WTC11 (cell line): ENCODE data around the gene TRAPPC13. TPM values are rescaled to one million over a fixed set of nuclear protein-coding genes. Genes with fewer than 3 reads are reported as not detected.

ENCODE experiments used
- ATAC-seq: fragments of 200-7000 bp; cut with Tn5 transposase; 2 replicates; pipeline ENCODE4 v1.10.0; 2021; ENCODE audit warnings: mild to moderate bottlenecking, moderate library complexity
- CTCF ChIA-PET: fragments of 300-600 bp; sonication (Branson Sonifier 250); formaldehyde crosslinking; loops from one replicate; lab custom pipeline; 2021; ENCODE audit warnings: antibody characterized with exemption; lab: Charles Lee
- POLR2A ChIA-PET: fragments of 350-600 bp; sonication (Branson Sonifier 250); formaldehyde crosslinking; loops from one replicate; lab custom pipeline; 2021; ENCODE audit warnings: antibody characterized with exemption; lab: Charles Lee
- DNase-seq: peaks from one replicate; pipeline ENCODE4 v3.0.0; 2021; ENCODE audit warnings: low spot score
- H3K27ac Mint-ChIP-seq: 2 replicates; pipeline ENCODE4 v1.8.0; 2021; ENCODE audit warnings: mixed read lengths
- H3K27me3 Mint-ChIP-seq: 2 replicates; pipeline ENCODE4 v1.8.0; 2021; ENCODE audit warnings: low read depth, mild to moderate bottlenecking, moderate library complexity, mixed read lengths
- H3K36me3 Mint-ChIP-seq: 2 replicates; pipeline ENCODE4 v1.8.0; 2021; ENCODE audit warnings: mixed read lengths
- H3K4me1 Mint-ChIP-seq: 2 replicates; pipeline ENCODE4 v1.8.0; 2022; ENCODE audit warnings: mixed read lengths
- H3K4me3 Mint-ChIP-seq: 2 replicates; pipeline ENCODE4 v1.8.0; 2021; ENCODE audit warnings: mild to moderate bottlenecking, moderate library complexity, mixed read lengths
- H3K9me3 Mint-ChIP-seq: 2 replicates; pipeline ENCODE4 v1.8.0; 2021; ENCODE audit warnings: mixed read lengths
- CTCF ChIP-seq: fragments of 200-600 bp; IDR thresholded peaks from 2 replicates; pipeline ENCODE4 v1.8.0; 2022; ENCODE audit warnings: antibody characterized with exemption
- FOXJ3 ChIP-seq: sonication (generic); formaldehyde crosslinking; IDR thresholded peaks from 2 replicates; pipeline ENCODE4 v1.9.0; 2021; ENCODE audit warnings: missing genetic modification reagents, mild to moderate bottlenecking, borderline replicate concordance
- FOXP4 ChIP-seq: sonication (generic); formaldehyde crosslinking; IDR thresholded peaks from 2 replicates; pipeline ENCODE4 v1.8.0; 2022; ENCODE audit warnings: mild to moderate bottlenecking, missing genetic modification reagents
- IRF1 ChIP-seq: sonication (generic); formaldehyde crosslinking; IDR thresholded peaks from 2 replicates; pipeline ENCODE4 v1.8.0; 2023; ENCODE audit warnings: missing genetic modification reagents
- MYBL2 ChIP-seq: sonication (generic); formaldehyde crosslinking; IDR thresholded peaks from 2 replicates; pipeline ENCODE4 v1.8.1; 2023; ENCODE audit warnings: mild to moderate bottlenecking, moderate library complexity, missing genetic modification reagents
- NFATC4 ChIP-seq: fragments of 250-450 bp; sonication (Bioruptor Pico); IDR thresholded peaks from 2 replicates; pipeline ENCODE4 v1.9.0; 2021; ENCODE audit warnings: mild to moderate bottlenecking
- NR2C2 ChIP-seq: sonication (generic); formaldehyde crosslinking; IDR thresholded peaks from 2 replicates; pipeline ENCODE4 v1.8.0; 2022; ENCODE audit warnings: mild to moderate bottlenecking, missing genetic modification reagents
- TEAD4 ChIP-seq: sonication (generic); formaldehyde crosslinking; IDR thresholded peaks from 2 replicates; pipeline ENCODE4 v1.8.0; 2022; ENCODE audit warnings: mild to moderate bottlenecking, missing genetic modification reagents
- ZBTB21 ChIP-seq: sonication (generic); formaldehyde crosslinking; IDR thresholded peaks from 2 replicates; pipeline ENCODE4 v1.8.1; 2023; ENCODE audit warnings: mild to moderate bottlenecking, missing genetic modification reagents, borderline replicate concordance
- ZNF138 ChIP-seq: sonication (generic); formaldehyde crosslinking; conservative IDR thresholded peaks from 2 replicates; pipeline ENCODE4 v1.8.1; 2022; ENCODE audit warnings: mild to moderate bottlenecking, moderate library complexity, missing genetic modification reagents
- ZNF532 ChIP-seq: fragments of 250-450 bp; sonication (Bioruptor Pico); IDR thresholded peaks from 2 replicates; pipeline ENCODE4 v1.9.0; 2021; ENCODE audit warnings: mild to moderate bottlenecking, borderline replicate concordance
- total RNA-seq: library from RNA; stranded (reverse); gene quantifications from 3 replicates; pipeline ENCODE4 v1.2.3, GENCODE V29; 2021
- TF ChIP-seq, protein P1 (sequence below): sonication (generic); formaldehyde crosslinking; IDR thresholded peaks from 2 replicates; pipeline ENCODE4 v1.8.1; 2023; ENCODE audit warnings: mild to moderate bottlenecking, moderate library complexity, missing genetic modification reagents
- TF ChIP-seq, protein P2 (sequence below): sonication (generic); formaldehyde crosslinking; conservative IDR thresholded peaks from 2 replicates; pipeline ENCODE4 v1.8.1; 2022; ENCODE audit warnings: mild to moderate bottlenecking, missing genetic modification reagents
- TF ChIP-seq, protein P3 (sequence below): sonication (generic); formaldehyde crosslinking; IDR thresholded peaks from 2 replicates; pipeline ENCODE4 v1.8.1; 2023; ENCODE audit warnings: mild to moderate bottlenecking, missing genetic modification reagents, moderate library complexity

Gene TRAPPC13
- total RNA-seq, 1 experiment from 2014 or later: 18.8 TPM

DNA sequence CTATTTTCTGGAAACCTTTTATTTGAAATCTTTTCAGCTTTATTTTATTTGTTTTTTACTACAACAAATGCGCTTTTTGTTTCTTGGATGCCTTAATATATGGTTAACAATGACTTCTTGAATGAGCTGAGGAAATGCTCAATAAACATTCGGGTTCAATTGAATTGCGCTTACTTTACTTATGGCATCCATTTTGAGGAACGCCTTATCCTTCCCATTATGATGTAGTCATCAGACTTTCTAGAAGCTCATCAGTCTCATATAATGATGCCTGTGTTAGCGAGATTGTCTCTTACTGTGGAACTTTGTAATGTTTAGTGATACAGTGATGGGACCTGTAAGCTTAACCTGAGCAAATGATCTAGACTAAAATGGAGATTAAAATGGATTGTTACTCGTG, 916 bp downstream of the TRAPPC13 start:
- DNase-seq (no peak), ATAC-seq (no peak)
- peak overlapping the region; percentile 99 for H3K4me3 Mint-ChIP-seq
- peaks cover 11% of the 10 kb centered on the region; the same call in 1 of the 2 replicates for H3K36me3 Mint-ChIP-seq
- H3K4me1 Mint-ChIP-seq: peaks cover 14% of the 10 kb centered on the region
- no peaks in the 10 kb centered on the region for H3K27me3 Mint-ChIP-seq
- POLR2A ChIA-PET: interaction anchor here (1.5 kb wide), 1 partner anchor 63 kb away, joined by 6 read pairs; the partner anchor contains the start of genes CENPK and PPWD1
- TF ChIP-seq CTCF: no peak
- TF ChIP-seq, protein P1, sequence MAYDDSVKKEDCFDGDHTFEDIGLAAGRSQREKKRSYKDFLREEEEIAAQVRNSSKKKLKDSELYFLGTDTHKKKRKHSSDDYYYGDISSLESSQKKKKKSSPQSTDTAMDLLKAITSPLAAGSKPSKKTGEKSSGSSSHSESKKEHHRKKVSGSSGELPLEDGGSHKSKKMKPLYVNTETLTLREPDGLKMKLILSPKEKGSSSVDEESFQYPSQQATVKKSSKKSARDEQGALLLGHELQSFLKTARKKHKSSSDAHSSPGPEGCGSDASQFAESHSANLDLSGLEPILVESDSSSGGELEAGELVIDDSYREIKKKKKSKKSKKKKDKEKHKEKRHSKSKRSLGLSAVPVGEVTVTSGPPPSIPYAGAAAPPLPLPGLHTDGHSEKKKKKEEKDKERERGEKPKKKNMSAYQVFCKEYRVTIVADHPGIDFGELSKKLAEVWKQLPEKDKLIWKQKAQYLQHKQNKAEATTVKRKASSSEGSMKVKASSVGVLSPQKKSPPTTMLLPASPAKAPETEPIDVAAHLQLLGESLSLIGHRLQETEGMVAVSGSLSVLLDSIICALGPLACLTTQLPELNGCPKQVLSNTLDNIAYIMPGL (CRISPR knock-in tag): no peak
- no peak for TF ChIP-seq NFATC4 (CRISPR knock-in tag)
- TF ChIP-seq IRF1: no peak
- TF ChIP-seq, protein P2, sequence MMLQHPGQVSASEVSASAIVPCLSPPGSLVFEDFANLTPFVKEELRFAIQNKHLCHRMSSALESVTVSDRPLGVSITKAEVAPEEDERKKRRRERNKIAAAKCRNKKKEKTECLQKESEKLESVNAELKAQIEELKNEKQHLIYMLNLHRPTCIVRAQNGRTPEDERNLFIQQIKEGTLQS (CRISPR knock-in tag): no peak
- no peak for TF ChIP-seq FOXP4 (CRISPR knock-in tag)
- TF ChIP-seq, all 79 proteins: peak for 0
- Mint-ChIP-seq H3K27ac (peak overlapping the region; percentile 97), H3K9me3 (no peaks in the 10 kb centered on the region)
- CTCF ChIA-PET: no interaction called here

- POLR2A ChIA-PET: no interaction called here
Measured at GRCh38 chr5:65630981-65631380, 6.2 kb downstream of the TRAPPC13 start.

More at GRCh38 chr5:65630981-65631380, 6.2 kb downstream of the TRAPPC13 start:
- peaks cover 3% of the 10 kb centered on the region for H3K4me1 Mint-ChIP-seq
- no peak overlapping the region for H3K27ac Mint-ChIP-seq
- CTCF ChIA-PET: no interaction called here
- no peaks in the 10 kb centered on the region for H3K9me3 Mint-ChIP-seq
- DNase-seq: no peak
- no peak for ATAC-seq
- peaks cover 14% of the 10 kb centered on the region; the same call in 1 of the 2 replicates for H3K36me3 Mint-ChIP-seq
- no peak overlapping the region for H3K4me3 Mint-ChIP-seq
- TF ChIP-seq IRF1: no peak
- TF ChIP-seq ZNF138 (CRISPR knock-in tag): no peak
- no peak for TF ChIP-seq TEAD4 (CRISPR knock-in tag)
- no peak for TF ChIP-seq MYBL2 (CRISPR knock-in tag)
- no peak for TF ChIP-seq FOXJ3
- no peak for TF ChIP-seq ZBTB21 (CRISPR knock-in tag)
- TF ChIP-seq, protein P3, sequence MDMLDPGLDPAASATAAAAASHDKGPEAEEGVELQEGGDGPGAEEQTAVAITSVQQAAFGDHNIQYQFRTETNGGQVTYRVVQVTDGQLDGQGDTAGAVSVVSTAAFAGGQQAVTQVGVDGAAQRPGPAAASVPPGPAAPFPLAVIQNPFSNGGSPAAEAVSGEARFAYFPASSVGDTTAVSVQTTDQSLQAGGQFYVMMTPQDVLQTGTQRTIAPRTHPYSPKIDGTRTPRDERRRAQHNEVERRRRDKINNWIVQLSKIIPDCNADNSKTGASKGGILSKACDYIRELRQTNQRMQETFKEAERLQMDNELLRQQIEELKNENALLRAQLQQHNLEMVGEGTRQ (CRISPR knock-in tag): no peak
- TF ChIP-seq ZNF532 (CRISPR knock-in tag): no peak
- no peak for TF ChIP-seq NR2C2 (CRISPR knock-in tag)
- no peaks in the 10 kb centered on the region for H3K27me3 Mint-ChIP-seq
